Stimulated activated CD8-positive, alpha-beta memory T cell treated with anti-CD3 and anti-CD28 coated beads, Interleukin-4, amount 100 ng/mL, for 1 hour (primary cell): Measurements from ENCODE around the gene MRPL9.
"Not testable (repeated sequence)": the region's sequence is repeated elsewhere in the genome, so short reads cannot be mapped to it uniquely, and the experiment has no call there.

Experiments
- DNase-seq, 2 donors: peaks; one replicate each; pipeline ENCODE4 v3.0.0-alpha.2; 2020; ENCODE audit warnings: low read depth in 2 of 2, low spot score in 1 of 2

Gene MRPL9

GRCh38 chr1:151733995-151734394 is 29.3 kb downstream of the MRPL9 start:
- DNase-seq: not testable (repeated sequence)

- no peak for DNase-seq
Observed at GRCh38 chr1:151733126-151733525, 30.2 kb downstream of the MRPL9 start.

GRCh38 chr1:151729966-151730291 is 33.4 kb downstream of the MRPL9 start:
- no peak for DNase-seq

GRCh38 chr1:151729157-151729965 is 33.9 kb downstream of the MRPL9 start:
- DNase-seq: no peak

- no peak for DNase-seq
Observed at GRCh38 chr1:151728151-151729054, 34.9 kb downstream of the MRPL9 start.

GRCh38 chr1:151723726-151724370 is 39.4 kb downstream of the MRPL9 start:
- DNase-seq: no peak

GRCh38 chr1:151721788-151722510 is 41.3 kb downstream of the MRPL9 start:
- DNase-seq: no peak

GRCh38 chr1:151720974-151721787 is 42.1 kb downstream of the MRPL9 start, which contains the start of gene RIIAD1:
TSS of gene RIIAD1 (plus strand) at chr1:151721522. CDS start at chr1:151721537, 15 bp downstream.
- no peak for DNase-seq

- DNase-seq: no peak
Observed at GRCh38 chr1:151720554-151720953, 42.7 kb downstream of the MRPL9 start.

- DNase-seq: no peak
Observed at GRCh38 chr1:151720125-151720524, 43.2 kb downstream of the MRPL9 start.

GRCh38 chr1:151718666-151719065 is 44.6 kb downstream of the MRPL9 start:
- no peak for DNase-seq

- DNase-seq: no peak
Observed at GRCh38 chr1:151718011-151718431, 45.3 kb downstream of the MRPL9 start.

GRCh38 chr1:151716771-151717631 is 46.3 kb downstream of the MRPL9 start, which contains the start of gene CELF3:
TSS of gene CELF3 (minus strand) at chr1:151716803. CDS start at chr1:151716020, 783 bp downstream.
- no peak for DNase-seq

- no peak for DNase-seq
Observed at GRCh38 chr1:151716405-151716762, 46.9 kb downstream of the MRPL9 start.

- DNase-seq: no peak
Observed at GRCh38 chr1:151715726-151716404, 47.4 kb downstream of the MRPL9 start.

GRCh38 chr1:151714820-151715725 is 48.2 kb downstream of the MRPL9 start:
- DNase-seq: no peak

GRCh38 chr1:151713874-151714273 is 49.4 kb downstream of the MRPL9 start:
- DNase-seq: no peak
